ENCODE measurements around the gene ZBTB39.
"Not testable (repeated sequence)": the region's sequence is repeated elsewhere in the genome, so short reads cannot be mapped to it uniquely, and the experiment has no call there.

DNA sequence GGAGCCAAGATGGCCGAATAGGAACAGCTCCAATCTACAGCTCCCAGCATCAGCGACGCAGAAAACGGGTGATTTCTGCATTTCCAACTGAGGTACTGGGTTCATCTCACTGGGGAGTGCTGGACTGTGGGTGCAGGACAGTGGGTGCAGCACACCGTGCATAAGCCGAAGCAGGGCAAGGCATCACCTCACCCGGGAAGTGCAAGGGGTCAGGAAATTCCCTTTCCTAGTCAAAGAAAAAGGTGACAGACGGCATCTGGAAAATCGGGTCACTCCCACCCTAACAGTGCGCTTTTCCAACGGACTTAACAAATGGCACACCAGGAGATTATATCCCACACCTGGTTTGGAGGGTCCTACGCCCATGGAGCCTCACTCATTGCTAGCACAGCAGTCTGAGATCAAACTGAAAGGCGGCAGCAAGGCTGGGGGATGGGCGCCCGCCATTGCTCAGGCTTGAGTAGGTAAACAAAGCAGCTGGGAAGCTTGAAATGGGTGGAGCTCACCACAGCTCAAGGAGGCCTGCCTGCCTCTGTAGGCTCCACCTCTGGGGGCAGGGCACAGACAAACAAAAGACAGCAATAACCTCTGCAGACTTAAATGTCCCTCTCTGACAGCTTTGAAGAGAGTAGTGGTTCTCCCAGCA, 40.2 kb downstream of the ZBTB39 start:
- not testable (repeated sequence) for TF ChIP-seq EZH2phosphoT487 (IDR thresholded peaks at IDR 0.05; ENCODE audit: borderline replicate concordance)
- TF ChIP-seq, protein P1, sequence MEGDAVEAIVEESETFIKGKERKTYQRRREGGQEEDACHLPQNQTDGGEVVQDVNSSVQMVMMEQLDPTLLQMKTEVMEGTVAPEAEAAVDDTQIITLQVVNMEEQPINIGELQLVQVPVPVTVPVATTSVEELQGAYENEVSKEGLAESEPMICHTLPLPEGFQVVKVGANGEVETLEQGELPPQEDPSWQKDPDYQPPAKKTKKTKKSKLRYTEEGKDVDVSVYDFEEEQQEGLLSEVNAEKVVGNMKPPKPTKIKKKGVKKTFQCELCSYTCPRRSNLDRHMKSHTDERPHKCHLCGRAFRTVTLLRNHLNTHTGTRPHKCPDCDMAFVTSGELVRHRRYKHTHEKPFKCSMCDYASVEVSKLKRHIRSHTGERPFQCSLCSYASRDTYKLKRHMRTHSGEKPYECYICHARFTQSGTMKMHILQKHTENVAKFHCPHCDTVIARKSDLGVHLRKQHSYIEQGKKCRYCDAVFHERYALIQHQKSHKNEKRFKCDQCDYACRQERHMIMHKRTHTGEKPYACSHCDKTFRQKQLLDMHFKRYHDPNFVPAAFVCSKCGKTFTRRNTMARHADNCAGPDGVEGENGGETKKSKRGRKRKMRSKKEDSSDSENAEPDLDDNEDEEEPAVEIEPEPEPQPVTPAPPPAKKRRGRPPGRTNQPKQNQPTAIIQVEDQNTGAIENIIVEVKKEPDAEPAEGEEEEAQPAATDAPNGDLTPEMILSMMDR (conservative IDR thresholded peaks at IDR 0.05; ENCODE audit: low read length): not testable (repeated sequence)
